GM18861 (cell line): Measurements from ENCODE around the gene GPR15.

Experiments
- ATAC-seq: cut with Tn5 transposase; IDR thresholded peaks from one replicate; pipeline ENCODE4 v1.9.1; 2021; ENCODE audit not compliant: unreplicated experiment

Gene GPR15

DNA sequence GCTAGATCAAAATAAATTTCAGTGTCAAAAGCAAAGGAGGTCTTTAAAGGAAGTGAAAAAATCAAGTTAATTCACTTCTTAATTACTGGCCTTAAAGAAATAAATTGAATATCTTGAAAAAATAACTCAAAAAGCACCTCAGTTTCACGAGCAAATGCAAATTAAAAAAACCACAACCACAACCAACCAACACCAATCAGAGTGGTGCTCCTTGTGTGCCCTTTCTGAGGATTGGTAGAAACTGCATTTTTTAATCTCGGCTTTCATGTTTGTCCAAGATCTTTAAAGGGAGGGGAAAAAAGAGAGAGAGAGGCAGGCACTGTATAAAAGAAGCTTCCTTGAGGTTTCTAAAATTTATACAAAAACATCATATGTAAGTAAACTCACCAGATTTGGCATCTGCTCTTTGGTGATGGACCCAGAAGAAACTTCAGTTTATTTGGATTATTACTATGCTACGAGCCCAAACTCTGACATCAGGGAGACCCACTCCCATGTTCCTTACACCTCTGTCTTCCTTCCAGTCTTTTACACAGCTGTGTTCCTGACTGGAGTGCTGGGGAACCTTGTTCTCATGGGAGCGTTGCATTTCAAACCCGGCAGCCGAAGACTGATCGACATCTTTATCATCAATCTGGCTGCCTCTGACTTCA, at the start of gene GPR15:
Gene GPR15 (plus strand): TSS at position 357 of the 653 bp plus-strand sequence. CDS start 56 bp downstream, at position 413.
- ATAC-seq, result peak; percentile 22

DNA sequence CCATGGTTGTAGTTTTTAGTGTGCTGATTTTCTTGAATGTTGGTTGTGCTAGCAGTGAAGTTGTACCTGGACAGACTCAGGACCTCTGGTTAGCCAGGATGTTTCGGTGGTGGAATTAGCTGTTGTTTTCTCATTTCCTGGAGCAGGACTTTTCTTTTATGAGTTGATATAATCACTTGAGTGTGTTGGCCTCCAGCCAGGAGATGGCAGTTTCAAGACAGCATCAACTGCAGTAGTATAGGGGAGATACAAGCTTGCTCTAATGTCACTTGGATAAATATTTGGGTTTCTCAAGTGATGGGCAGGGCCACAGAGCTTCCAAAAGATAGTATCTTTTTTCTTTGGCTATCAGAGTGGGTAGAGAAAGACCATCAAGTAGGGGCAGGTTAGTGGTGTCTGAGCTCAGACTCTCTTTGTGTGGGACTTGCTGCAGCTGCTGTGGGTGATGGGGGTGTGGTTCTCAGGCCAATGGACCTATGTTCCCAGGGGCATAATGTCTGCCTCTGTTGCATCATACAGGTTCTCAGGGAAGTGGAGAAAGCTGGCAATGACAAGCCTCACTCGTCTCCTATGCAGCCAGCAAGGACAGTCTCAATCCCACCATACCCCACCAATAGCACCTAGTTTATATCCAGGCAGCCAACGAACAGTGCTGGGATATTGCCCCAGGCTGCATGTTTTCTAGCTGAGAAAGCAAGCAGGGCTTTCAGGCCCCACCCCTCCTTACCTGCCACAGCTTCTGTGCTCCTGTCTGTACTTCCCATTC, 48.9 kb upstream of the GPR15 start:
- no peak for ATAC-seq

DNA sequence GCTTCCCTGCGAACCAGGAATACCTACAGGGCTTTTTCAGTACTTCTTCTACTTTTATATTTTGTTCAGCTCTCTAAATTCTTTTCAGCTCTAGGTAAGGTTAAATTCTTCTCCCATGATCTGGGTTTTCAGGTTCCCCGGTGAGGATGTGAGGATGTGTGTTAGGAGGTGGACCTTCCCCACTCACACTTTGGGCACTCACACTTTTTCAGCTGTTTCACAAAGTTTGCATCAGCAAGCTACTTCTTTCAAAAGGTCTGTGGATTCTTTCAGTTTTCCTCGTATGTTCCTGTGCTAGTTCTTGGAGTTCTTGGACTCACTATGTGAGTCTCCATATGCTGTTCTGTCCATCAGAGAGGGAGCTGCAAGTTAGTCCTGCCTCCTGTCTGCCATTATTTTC, 48.2 kb upstream of the GPR15 start:
- ATAC-seq, result no peak

DNA sequence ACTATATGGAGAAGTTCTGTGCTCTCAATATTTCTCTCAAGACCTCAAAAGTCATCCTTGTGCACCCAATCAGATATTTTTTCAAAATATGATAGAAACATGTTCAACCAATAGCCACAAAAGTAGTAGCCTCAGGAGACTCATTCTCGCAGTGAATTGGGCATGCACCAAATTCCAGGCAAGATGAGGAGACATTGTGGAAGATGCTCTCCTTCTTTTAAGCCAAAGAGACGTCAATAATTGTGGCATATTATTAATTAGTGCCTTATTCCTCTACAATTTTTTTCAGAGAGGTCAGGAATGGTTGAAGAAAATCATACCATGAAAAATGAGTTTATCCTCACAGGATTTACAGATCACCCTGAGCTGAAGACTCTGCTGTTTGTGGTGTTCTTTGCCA, 34.4 kb upstream of the GPR15 start, which contains the start of gene OR5K2:
Gene OR5K2 (plus strand): TSS at position 301 of the 400 bp plus-strand sequence. CDS start 0 bp downstream, at position 301.
- ATAC-seq, result no peak

DNA sequence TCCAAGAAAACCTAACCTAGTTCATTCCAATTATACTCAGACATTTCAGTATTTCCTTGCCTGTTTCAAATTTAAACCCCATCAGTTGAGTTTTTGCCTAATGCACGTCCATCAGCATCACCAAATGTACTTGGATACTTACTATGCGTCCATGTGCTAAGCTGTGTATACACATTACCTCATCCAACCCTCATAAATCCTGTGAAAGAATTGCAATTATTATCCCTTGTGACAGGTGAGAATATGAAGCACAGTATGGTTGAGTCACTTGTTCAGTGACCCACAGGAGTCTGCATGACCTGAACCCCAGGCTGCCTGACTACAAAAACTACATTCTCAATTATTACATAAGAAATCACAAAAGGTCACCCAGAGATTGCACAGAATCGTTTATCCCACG, 31.8 kb upstream of the GPR15 start:
- ATAC-seq, result no peak

DNA sequence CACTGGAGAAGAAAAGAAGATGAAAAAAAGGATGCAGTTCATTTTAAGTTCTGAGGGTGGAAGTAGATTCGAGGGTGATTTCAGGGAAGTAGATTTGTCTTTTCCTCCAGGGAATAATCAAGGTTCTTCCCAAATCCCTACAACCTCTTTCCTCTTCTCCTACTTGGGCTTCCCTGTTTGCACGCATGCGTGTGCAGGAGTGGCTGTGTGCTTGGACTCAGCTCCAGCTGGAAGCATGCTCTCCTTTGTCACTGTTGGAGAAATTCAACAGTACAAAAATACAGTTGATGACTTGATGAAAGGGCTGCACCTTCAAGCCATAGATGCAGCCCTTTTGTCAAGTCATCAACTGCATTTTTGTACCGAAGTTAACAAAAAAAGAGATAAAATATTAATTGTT, 30.5 kb upstream of the GPR15 start:
- ATAC-seq, result no peak

DNA sequence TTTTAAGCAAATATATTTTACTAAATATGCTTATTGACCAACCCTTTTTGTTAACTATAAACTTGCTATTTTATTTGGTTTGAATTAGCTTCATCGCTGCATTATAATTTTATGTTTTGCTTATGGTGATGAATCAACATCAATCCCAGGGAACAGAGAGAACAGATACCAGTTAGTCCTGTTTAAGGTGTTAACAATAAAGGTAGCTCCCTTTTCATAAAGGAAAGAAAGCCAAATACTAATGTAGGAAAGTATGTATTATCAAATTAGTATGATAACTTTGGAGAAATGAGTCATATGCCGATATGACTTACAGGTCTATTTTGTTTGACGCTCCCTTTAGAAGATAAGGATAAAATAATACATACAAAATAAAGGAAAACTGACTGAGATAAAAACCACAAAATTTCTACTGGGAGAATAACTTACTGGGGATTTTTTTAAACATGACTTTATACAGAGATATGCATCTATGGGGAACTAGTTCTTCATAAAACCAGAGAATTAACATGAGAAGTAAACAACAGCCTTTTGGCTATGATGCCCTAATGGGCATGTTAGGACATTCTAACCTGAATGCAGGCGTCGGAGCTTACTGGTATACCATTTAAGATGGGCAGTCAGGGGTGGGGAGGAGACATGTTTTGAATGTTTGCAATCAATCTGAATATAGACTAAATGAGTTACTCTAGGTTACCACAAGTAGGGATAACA, 29.8 kb upstream of the GPR15 start:
- ATAC-seq, result no peak

DNA sequence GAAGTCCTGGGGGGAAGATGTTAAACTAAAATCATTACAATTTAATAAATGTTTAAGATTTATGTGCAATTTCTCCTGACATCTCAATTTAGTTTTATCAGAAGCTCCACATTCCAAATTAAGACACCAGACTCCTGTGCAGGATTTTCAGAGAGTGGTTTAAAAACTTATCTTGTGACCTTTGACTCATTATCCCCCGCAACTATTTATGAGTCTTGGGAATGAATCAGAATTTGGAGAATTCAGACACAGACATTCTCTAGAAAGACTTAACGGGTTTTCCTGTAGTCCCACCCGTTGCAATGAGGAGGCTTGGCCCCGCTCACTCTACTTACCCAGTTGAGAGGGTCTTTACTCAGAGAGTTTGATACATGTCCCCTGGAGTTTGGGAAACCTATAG, 27.2 kb upstream of the GPR15 start:
- no peak for ATAC-seq

DNA sequence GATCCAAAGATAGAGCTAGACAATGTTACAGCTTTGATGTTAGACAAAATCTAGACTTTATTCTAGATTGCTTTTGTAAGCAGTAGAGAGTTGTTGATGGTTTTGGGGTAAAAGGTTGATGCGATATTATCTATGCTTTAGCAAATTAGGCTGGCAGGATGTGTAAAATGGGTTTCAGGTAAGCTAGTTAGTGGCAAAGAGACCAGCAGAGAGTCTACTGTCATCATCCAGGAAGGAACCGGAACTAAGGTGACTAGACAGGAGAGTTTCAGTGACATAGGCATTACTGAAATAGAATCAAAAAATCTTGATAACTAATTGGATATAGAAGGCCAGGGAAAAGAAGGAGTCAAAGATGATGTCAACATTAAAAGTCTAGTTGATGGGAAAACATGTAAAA, 23.2 kb upstream of the GPR15 start:
- ATAC-seq, result no peak

DNA sequence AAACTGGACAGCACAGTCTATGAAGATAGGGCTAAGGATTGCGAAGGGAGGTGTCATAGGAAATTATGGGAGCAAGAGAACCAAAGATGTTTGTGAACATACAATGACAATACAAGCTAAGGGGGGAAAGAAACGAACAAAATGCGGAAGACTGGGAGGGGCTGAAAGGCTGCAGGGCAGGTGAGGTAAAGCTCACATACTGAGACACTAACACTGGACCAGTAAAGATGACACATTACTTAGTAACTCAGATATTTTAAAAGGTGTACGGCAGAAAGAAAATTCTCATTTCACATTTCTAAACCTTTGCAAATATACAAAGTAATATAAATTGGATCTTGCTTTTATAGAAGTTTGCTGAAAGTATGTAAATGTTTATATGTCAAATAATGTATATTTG, 19.2 kb upstream of the GPR15 start:
- ATAC-seq, result no peak

DNA sequence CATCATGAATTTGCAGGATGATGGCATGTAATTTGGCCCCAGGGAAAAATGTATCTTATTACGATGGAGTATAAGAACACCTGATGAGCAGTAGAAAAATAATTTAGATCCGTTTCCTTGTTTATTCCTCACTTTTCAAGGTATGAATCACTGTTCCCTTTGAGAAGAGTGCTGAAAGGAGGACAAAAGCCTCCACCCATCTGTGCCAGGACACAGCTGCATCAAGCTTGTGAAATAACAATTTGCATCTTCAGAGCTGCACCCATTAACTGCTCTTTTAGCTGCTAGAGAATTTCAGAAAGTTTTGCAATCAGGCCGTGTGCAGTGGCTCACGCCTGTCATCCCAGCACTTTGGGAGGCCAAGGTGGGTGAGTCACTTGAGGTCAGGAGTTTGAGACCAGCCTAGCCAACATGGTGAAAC, 18.7 kb upstream of the GPR15 start:
- no peak for ATAC-seq

DNA sequence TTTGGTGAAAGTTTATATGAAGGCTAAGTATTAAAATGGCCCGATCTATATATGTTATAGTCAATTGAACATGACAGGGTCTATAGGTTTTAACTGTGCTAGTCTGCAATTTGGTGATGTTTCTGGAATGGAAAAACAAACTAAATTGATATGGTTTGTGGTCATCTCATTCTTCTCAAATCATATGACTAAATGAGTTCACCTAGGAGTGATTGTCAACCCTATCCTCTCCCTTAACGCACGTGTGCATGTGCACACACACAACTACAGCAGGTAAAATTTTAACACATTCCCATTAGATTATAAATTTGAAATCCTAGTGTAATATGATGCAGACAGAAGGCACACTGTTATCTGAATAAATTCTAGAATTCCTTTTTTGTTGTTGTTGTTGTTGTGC, 18.0 kb upstream of the GPR15 start:
- ATAC-seq, result no peak

DNA sequence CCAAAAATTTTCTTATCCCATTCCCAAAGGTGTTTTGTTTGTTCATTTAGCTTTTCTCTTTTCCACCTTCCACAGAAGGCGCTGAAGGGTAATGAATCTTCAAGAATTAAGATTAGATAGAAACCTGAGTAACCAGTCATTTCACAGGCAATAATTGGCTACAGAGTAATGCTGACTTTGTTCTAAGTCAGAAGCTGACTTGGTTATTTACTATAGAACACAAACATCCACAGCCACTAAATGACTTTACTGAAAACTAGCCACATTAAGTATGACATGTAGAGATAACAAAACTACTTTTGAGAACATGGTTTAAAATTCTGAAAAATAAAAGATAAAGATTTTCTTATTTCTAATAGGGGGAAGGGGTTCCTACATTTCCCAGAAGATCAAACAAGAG, 16.8 kb upstream of the GPR15 start:
- no peak for ATAC-seq

DNA sequence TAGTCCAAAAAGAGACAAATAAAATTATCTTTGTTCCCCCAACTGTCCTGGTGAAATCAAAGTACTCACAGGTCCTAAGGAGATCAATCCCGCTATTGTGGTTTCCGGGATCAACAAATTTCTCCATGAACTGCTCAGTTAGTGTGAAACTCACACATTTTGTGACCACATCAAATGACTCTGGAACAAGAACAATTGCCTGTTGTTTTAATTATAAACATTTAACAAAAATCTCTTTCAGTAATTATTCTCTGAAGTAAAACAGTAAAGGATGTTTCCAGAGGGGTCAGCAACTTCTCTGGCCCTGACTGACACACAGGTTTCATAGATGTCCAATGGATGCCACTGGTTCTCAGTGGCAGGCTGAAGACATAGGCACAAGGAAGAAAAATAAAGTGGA, 13.0 kb upstream of the GPR15 start:
- ATAC-seq, result no peak

DNA sequence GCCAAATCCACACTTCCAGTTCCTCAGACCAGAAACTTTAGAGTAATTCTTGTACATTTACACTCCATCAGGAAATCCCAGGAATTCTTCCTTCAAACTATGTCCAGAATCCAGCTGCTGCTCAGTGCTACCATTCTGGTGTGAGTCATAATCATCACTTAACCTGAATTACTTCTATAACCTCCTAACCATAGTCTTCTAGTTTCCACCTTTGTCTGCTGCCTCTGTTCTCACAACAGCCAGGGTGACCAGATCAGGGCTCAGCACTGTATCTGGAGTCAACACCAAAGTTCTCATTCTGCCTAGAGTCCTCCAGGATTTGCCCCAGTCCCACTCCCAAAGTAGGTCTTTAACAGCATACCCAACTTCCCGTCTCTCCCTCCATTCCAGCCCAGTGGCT, 12.4 kb upstream of the GPR15 start:
- ATAC-seq, result no peak

DNA sequence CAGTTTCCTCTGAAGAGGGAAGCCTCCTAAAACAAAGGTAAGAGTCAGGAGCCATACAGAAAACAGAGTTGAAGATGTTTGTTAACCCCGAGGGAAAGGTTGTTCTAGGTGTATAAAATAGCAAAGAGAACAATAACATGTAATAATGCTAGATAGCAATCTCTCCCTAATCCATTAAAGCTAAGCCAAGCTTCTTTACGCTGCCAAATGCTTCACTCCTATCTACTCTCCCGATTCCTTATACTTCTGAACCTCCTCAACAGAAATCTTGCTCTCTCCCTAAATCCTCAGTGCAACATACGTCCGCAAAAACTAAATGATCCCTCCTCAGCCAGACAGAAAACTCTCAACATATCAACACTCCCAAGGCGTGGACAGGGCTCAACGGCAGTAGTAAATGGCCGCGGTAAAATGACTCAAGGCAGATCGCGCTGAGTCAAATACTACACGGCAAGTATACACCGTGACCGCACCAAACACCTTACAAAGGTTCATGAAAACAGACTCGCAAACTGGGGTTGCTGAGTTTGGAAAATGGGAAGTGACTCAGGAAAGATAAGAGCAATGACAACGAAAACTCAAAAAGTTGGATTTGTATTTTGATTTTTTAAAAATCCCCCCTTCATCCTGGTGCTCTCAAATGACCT, 9.8 kb upstream of the GPR15 start:
- ATAC-seq, result peak; percentile 29

DNA sequence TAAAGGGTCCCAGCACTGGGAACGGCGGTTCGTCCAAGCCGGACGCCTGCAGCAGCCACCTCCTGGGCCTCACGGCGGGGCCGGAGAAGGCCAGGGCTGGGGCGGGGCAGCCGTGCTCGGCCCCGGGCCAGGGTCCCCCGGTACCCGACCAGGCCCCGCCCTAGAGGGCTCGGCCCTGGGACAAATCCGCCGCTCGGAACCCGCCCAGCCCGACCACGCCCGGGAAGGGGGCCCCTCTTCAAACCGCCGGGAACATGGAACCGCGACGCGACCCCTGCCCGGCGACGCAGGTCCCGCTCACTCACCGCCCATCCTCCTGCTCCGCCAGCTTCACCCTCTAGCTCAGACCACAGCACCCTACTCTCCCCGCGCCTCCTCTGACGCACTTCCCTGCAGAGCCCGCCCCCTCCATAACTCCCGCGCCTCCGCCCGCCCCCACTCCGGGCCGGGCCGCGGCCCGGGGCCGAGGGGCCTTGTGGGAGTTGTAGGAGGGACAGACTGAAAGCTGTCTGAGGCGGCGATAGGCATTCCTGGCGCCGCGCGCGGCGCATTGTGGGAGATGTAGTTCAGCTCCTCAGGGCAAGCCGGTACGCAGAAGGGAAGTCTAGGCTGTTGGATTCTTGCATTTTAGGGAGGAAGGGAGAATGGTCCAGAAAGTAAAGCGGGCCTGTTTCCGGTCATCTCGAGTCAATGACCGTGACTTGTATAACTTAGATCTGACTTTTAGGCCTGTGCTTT, 9.1 kb upstream of the GPR15 start, which contains the start of gene CLDND1:
Gene CLDND1 (minus strand): TSS at position 359 of the 738 bp plus-strand sequence. CDS start 1,478 bp downstream, outside the sequence.
- ATAC-seq, result peak; percentile 76

DNA sequence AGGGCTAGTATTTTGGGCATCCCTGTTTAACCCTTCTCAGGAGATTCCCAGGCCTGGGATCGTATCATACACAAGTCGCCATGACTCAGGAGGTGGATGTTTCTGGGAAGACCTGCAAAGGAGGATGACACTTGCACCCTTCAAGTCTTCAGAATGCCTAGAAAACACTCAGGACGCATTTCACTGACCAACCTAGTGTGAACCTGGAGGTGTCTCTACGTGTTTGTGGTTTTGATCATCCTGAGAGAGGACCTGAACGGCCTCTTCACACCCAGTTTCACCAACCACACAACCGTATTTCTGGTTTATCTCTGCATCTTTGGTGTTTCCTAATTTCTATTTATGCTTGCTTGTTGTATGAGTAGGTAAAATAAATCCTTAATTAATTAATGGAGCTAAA, 6.3 kb upstream of the GPR15 start:
- no peak for ATAC-seq

DNA sequence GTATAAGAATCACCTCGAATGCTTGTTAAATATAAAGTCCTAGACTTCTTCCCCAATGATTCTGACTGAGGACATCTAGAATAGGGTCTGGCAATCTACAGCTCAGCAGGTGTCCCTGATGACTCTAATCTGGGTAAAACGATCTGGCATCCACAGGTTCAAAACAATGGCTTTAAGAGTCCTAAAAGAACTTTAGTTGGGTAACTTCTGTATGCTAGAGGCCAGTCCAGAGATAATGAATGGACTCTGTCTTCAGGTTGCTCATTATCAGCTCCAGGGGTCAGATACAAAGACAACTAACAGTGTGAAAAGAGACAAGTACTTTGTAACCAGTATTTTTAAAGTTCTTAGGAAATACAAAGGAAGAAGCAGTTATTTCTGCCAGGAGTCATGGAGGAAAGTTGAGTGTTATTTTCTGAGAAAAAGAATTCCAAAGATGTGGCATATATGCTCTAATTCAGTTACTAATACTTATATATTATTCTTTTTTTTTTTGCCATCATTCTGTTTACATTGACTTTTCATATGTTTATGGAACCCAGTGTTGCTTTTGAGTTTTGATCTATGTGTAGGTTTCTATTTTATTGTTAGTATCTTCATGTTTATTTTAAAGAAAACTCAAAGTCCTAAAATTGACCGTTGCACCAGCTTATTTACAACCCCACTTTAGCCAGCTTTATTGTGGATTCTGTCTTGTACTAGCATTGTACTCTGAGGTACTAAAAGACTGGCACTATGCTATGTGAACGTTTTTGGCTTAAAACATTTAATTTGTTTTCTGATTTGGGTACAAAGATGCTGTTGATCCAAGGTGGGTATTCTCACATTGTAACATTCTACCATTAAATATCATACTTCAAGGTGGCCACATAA, 3.1 kb upstream of the GPR15 start:
- no peak for ATAC-seq
